PC-9 (cell line): ENCODE measurements around the gene TCF4. TPM values are rescaled to one million over a fixed set of nuclear protein-coding genes. Genes with fewer than 3 reads are reported as not detected.

ENCODE experiments used
- BruUV-seq: library from RNA; stranded (reverse); fragments of 400-500 nt; replicated peaks from 2 replicates; lab custom pipeline; 2021; lab: Mats Ljungman, UMichigan
- CTCF ChIA-PET: fragments of 300-600 bp; sonication (Branson Sonifier 250); formaldehyde crosslinking; loops from one replicate; lab custom pipeline; 2022; ENCODE audit warnings: antibody characterized with exemption; lab: Charles Lee
- POLR2A ChIA-PET: fragments of 300-600 bp; sonication (Branson Sonifier 250); formaldehyde crosslinking; loops from one replicate; lab custom pipeline; 2022; ENCODE audit warnings: antibody characterized with exemption; ENCODE audit not compliant: unreplicated experiment; lab: Charles Lee
- DNase-seq, 2 experiments: peaks; one replicate each; pipeline versions ENCODE4 v3.0.0 to v3.0.0-alpha.2; 2015 to 2022; ENCODE audit warnings: mixed read lengths in 1 of 2
- H2AFZ ChIP-seq: fragments of 200-600 bp; sonication (generic); 2 replicates; pipeline ENCODE4 v1.8.1; 2017; ENCODE audit warnings: antibody characterized with exemption
- H3F3A ChIP-seq: fragments of 200-600 bp; sonication (generic); 2 replicates; pipeline ENCODE4 v1.8.1; 2017; ENCODE audit warnings: antibody characterized with exemption, mild to moderate bottlenecking, low read depth; ENCODE audit not compliant: insufficient read depth
- H3K27ac ChIP-seq: fragments of 200-600 bp; sonication (generic); 2 replicates; pipeline ENCODE4 v1.6.1; 2016; ENCODE audit warnings: mixed run types
- H3K27me3 ChIP-seq: fragments of 200-600 bp; sonication (generic); 2 replicates; pipeline ENCODE4 v1.6.1; 2016; ENCODE audit warnings: low read depth, mixed run types; ENCODE audit not compliant: insufficient read depth
- H3K36me3 ChIP-seq: fragments of 200-600 bp; sonication (generic); 2 replicates; pipeline ENCODE4 v1.6.1; 2016; ENCODE audit warnings: low read depth, mixed run types
- H3K4me1 ChIP-seq: fragments of 200-600 bp; sonication (generic); replicated peaks from 2 replicates; pipeline ENCODE4 v1.6.1; 2016; ENCODE audit warnings: mixed run types; ENCODE audit not compliant: insufficient read depth
- H3K4me2 ChIP-seq: fragments of 200-600 bp; sonication (generic); 2 replicates; pipeline ENCODE4 v1.6.1; 2017; ENCODE audit warnings: mixed run types
- H3K4me3 ChIP-seq: fragments of 200-600 bp; sonication (generic); 2 replicates; pipeline ENCODE4 v1.6.1; 2016; ENCODE audit warnings: mixed run types
- H3K79me2 ChIP-seq: fragments of 200-600 bp; sonication (generic); 2 replicates; pipeline ENCODE4 v1.6.1; 2017; ENCODE audit warnings: low read depth, mixed run types
- H3K9me2 ChIP-seq: fragments of 200-600 bp; sonication (generic); 2 replicates; pipeline ENCODE4 v1.8.1; 2017; ENCODE audit warnings: mild to moderate bottlenecking; ENCODE audit not compliant: insufficient read depth
- H3K9me3 ChIP-seq: fragments of 200-600 bp; sonication (generic); 2 replicates; pipeline ENCODE4 v1.8.1; 2016; ENCODE audit warnings: low read depth; ENCODE audit not compliant: insufficient read depth
- H4K20me1 ChIP-seq: fragments of 200-600 bp; sonication (generic); 2 replicates; pipeline ENCODE4 v1.8.1; 2017; ENCODE audit not compliant: insufficient read depth
- CTCF ChIP-seq: fragments of 200-600 bp; sonication (generic); conservative IDR thresholded peaks from 2 replicates; pipeline ENCODE4 v1.6.1; 2017; ENCODE audit warnings: mixed run types, antibody characterized with exemption, mild to moderate bottlenecking, moderate library complexity
- EZH2 ChIP-seq: fragments of 200-600 bp; sonication (generic); IDR thresholded peaks from 2 replicates; pipeline ENCODE4 v1.8.0; 2017; ENCODE audit warnings: antibody characterized with exemption, low read depth
- intact Hi-C: fragments of 100-400 bp; cut with micrococcal nuclease; formaldehyde crosslinking; loops from one replicate; pipeline ENCODE4 v1.10.0; 2022; ENCODE audit not compliant: unreplicated experiment
- total RNA-seq: library from RNA; stranded (reverse); gene quantifications from 2 replicates; pipeline ENCODE4 v1.2.3, GENCODE V29; 2021

The TCF4 gene
- total RNA-seq, 1 experiment from 2014 or later, result 0.74 TPM

- Histone ChIP-seq H3K4me1 (no peaks in the 10 kb centered on the region), H3K27ac (no peak overlapping the region), H3K4me2 (no peak overlapping the region), H3F3A (no peaks in the 10 kb centered on the region), H3K9me3 (peaks cover 6% of the 10 kb centered on the region; the same call in 1 of the 2 replicates), H3K36me3 (no peaks in the 10 kb centered on the region), H4K20me1 (no peaks in the 10 kb centered on the region), H3K9me2 (no peaks in the 10 kb centered on the region), H3K79me2 (no peaks in the 10 kb centered on the region), H2AFZ (no peak overlapping the region), H3K4me3 (no peak overlapping the region), H3K27me3 (no peaks in the 10 kb centered on the region)
- DNase-seq, result no peak
- ChIA-PET CTCF (no interaction called here), POLR2A (no interaction called here)
- no TSS peak for BruUV-seq
- TF ChIP-seq CTCF, result no peak
- no peak for TF ChIP-seq EZH2
- intact Hi-C loops, result no loop called here
Observed at GRCh38 chr18:55440988-55441387, 147.0 kb downstream of the TCF4 start.

- H3K4me2 ChIP-seq, result no peak overlapping the region
- no TSS peak for BruUV-seq
- H3K4me3 ChIP-seq, result no peak overlapping the region
- no peaks in the 10 kb centered on the region for H3K27me3 ChIP-seq
- intact Hi-C loops, result no loop called here
- H3K27ac ChIP-seq, result no peak overlapping the region
- H3K79me2 ChIP-seq, result no peaks in the 10 kb centered on the region
- no peaks in the 10 kb centered on the region; the same call in 1 of the 2 replicates for H3K9me2 ChIP-seq
- H3K36me3 ChIP-seq, result no peaks in the 10 kb centered on the region
- no peaks in the 10 kb centered on the region for H3K9me3 ChIP-seq
- no peak overlapping the region for H2AFZ ChIP-seq
- H3K4me1 ChIP-seq, result no peaks in the 10 kb centered on the region
- H4K20me1 ChIP-seq, result no peaks in the 10 kb centered on the region
- no peaks in the 10 kb centered on the region for H3F3A ChIP-seq
- DNase-seq, result no peak
- POLR2A ChIA-PET, result no interaction called here
- CTCF ChIA-PET, result no interaction called here
- TF ChIP-seq CTCF (no peak), EZH2 (no peak)
Observed at GRCh38 chr18:55439056-55439455, 148.9 kb downstream of the TCF4 start.

- POLR2A ChIA-PET, result no interaction called here
- H3K27ac ChIP-seq, result no peak overlapping the region
- H3F3A ChIP-seq, result no peaks in the 10 kb centered on the region
- no peak overlapping the region for H3K4me2 ChIP-seq
- TF ChIP-seq EZH2, result no peak
- H3K27me3 ChIP-seq, result no peaks in the 10 kb centered on the region
- BruUV-seq, result no TSS peak
- H4K20me1 ChIP-seq, result no peaks in the 10 kb centered on the region
- no peaks in the 10 kb centered on the region for H3K9me3 ChIP-seq
- no peak for DNase-seq
- CTCF ChIA-PET, result no interaction called here
- no peak overlapping the region for H3K4me3 ChIP-seq
- H3K4me1 ChIP-seq, result no peaks in the 10 kb centered on the region
- no peaks in the 10 kb centered on the region for H3K36me3 ChIP-seq
- H2AFZ ChIP-seq, result no peak overlapping the region
- H3K9me2 ChIP-seq, result no peaks in the 10 kb centered on the region; the same call in 1 of the 2 replicates
- no peaks in the 10 kb centered on the region for H3K79me2 ChIP-seq
- intact Hi-C loops, result no loop called here
Observed at GRCh38 chr18:55435592-55435991, 152.4 kb downstream of the TCF4 start.

GRCh38 chr18:55433648-55434047 lies 154.3 kb downstream of the TCF4 start:
- intact Hi-C loops, result no loop called here
- Histone ChIP-seq H3K4me3 (no peak overlapping the region), H3K79me2 (no peaks in the 10 kb centered on the region), H4K20me1 (no peaks in the 10 kb centered on the region), H3K9me3 (no peaks in the 10 kb centered on the region), H3K27ac (no peak overlapping the region), H3K4me2 (no peak overlapping the region), H3K9me2 (no peaks in the 10 kb centered on the region; the same call in 1 of the 2 replicates), H2AFZ (no peak overlapping the region), H3K27me3 (no peaks in the 10 kb centered on the region), H3F3A (no peaks in the 10 kb centered on the region), H3K4me1 (no peaks in the 10 kb centered on the region), H3K36me3 (no peaks in the 10 kb centered on the region)
- ChIA-PET CTCF (no interaction called here), POLR2A (no interaction called here)
- no peak for DNase-seq
- no TSS peak for BruUV-seq
- no peak for TF ChIP-seq CTCF
- no peak for TF ChIP-seq EZH2
